GM23248 (cell line): ENCODE data around the gene SYNJ2BP. TPM values are rescaled to one million over a fixed set of nuclear protein-coding genes. Genes with fewer than 3 reads are reported as not detected.

Experiments used
- DNase-seq: peaks from one replicate; pipeline ENCODE4 v3.0.0-alpha.2; 2015
- H2AFZ ChIP-seq: fragments of 200-600 bp; sonication (generic); 2 replicates; pipeline ENCODE4 v1.6.1; 2016; ENCODE audit warnings: antibody characterized with exemption
- H3F3A ChIP-seq: fragments of 200-600 bp; sonication (generic); 2 replicates; pipeline ENCODE4 v1.6.1; 2016; ENCODE audit warnings: mild to moderate bottlenecking, antibody characterized with exemption, mixed run types; ENCODE audit not compliant: insufficient read depth
- H3K27ac ChIP-seq: fragments of 200-600 bp; sonication (generic); 2 replicates; pipeline ENCODE4 v1.5.1; 2016; ENCODE audit warnings: mild to moderate bottlenecking
- H3K27me3 ChIP-seq: fragments of 200-600 bp; sonication (generic); replicated peaks from 2 replicates; pipeline ENCODE4 v1.6.1; 2016; ENCODE audit warnings: mild to moderate bottlenecking; ENCODE audit not compliant: insufficient read depth
- H3K36me3 ChIP-seq: fragments of 200-600 bp; sonication (generic); 2 replicates; pipeline ENCODE4 v1.6.1; 2016; ENCODE audit warnings: low read depth, mild to moderate bottlenecking
- H3K4me1 ChIP-seq: fragments of 200-600 bp; sonication (generic); 2 replicates; pipeline ENCODE4 v1.6.1; 2016; ENCODE audit warnings: mild to moderate bottlenecking; ENCODE audit not compliant: insufficient read depth
- H3K4me2 ChIP-seq: fragments of 200-600 bp; sonication (generic); one replicate; pipeline ENCODE4 v1.6.1; 2016; ENCODE audit warnings: mild to moderate bottlenecking; ENCODE audit not compliant: unreplicated experiment
- H3K4me3 ChIP-seq: fragments of 200-600 bp; sonication (generic); 2 replicates; pipeline ENCODE4 v1.5.1; 2016; ENCODE audit warnings: mild to moderate bottlenecking
- H3K79me2 ChIP-seq: fragments of 200-600 bp; sonication (generic); 2 replicates; pipeline ENCODE4 v1.6.1; 2016; ENCODE audit warnings: mild to moderate bottlenecking; ENCODE audit not compliant: insufficient read depth
- H3K9ac ChIP-seq: fragments of 200-600 bp; sonication (generic); 2 replicates; pipeline ENCODE4 v1.6.1; 2016; ENCODE audit warnings: mild to moderate bottlenecking
- H3K9me2 ChIP-seq: fragments of 200-600 bp; sonication (generic); 2 replicates; pipeline ENCODE4 v1.6.1; 2016; ENCODE audit warnings: mixed run types, mild to moderate bottlenecking, moderate library complexity; ENCODE audit not compliant: insufficient read depth
- H3K9me3 ChIP-seq: fragments of 200-600 bp; sonication (generic); one replicate; pipeline ENCODE4 v1.6.1; 2017; ENCODE audit warnings: low read depth
- H4K20me1 ChIP-seq: fragments of 200-600 bp; sonication (generic); 2 replicates; pipeline ENCODE4 v1.6.0; 2016; ENCODE audit not compliant: insufficient read depth
- EZH2 ChIP-seq: fragments of 200-600 bp; sonication (generic); IDR thresholded peaks from 2 replicates; pipeline ENCODE4 v1.6.1; 2018; ENCODE audit warnings: antibody characterized with exemption, mild to moderate bottlenecking; ENCODE audit not compliant: insufficient read depth, poor library complexity, severe bottlenecking
- EZH2phosphoT487 ChIP-seq: fragments of 200-600 bp; sonication (generic); IDR thresholded peaks from 2 replicates; pipeline ENCODE4 v1.6.1; 2018; ENCODE audit warnings: antibody characterized with exemption, moderate library complexity, mild to moderate bottlenecking, low read depth; ENCODE audit not compliant: insufficient read depth
- WGBS, 2 experiments: methylation state at CpG; one replicate each; pipeline ENCODE4 v1.1.6; 2015 to 2017; ENCODE audit warnings: low lambda C conversion rate in 2 of 2, low coverage in 1 of 2; ENCODE audit errors: missing lambda C conversion rate in 2 of 2; 5-methylcytosine and 5-hydroxymethylcytosine counted together
- in situ Hi-C: fragments of 300-500 bp; cut with MboI; formaldehyde crosslinking; loops from 2 replicates; pipeline ENCODE4 v1.15.0; 2020
- polyA plus RNA-seq: library from polyadenylated mRNA; unstranded; fragments of >200 nt; fragmentation: Nextera tagmentation; extraction: Ambion mirVana; gene quantifications from 2 replicates; pipeline ENCODE4 v1.2.1, GENCODE V29; 2016
- total RNA-seq: library from RNA; depleted of rRNA; stranded (reverse); fragments of >200 nt; shearing (Covaris generic); gene quantifications from 2 replicates; pipeline ENCODE4 v1.2.3, GENCODE V29; 2014

The SYNJ2BP gene
- total and polyA plus RNA-seq, 2 experiments from 2014 or later = 12.2 to 27.1 TPM

GRCh38 chr14:70394674-70395306 lies 22.1 kb downstream of the SYNJ2BP start:
- Histone ChIP-seq H3K4me3 (no peak overlapping the region), H3K27ac (no peak overlapping the region), H3K36me3 (no peaks in the 10 kb centered on the region), H3K79me2 (peaks cover 7% of the 10 kb centered on the region; the same call in 1 of the 2 replicates), H3K9ac (no peak overlapping the region), H3F3A (no peaks in the 10 kb centered on the region), H3K9me2 (no peaks in the 10 kb centered on the region), H3K27me3 (no peaks in the 10 kb centered on the region), H3K4me2 (no peak overlapping the region), H3K9me3 (no peaks in the 10 kb centered on the region), H2AFZ (no peak overlapping the region), H4K20me1 (no peaks in the 10 kb centered on the region; the same call in 1 of the 2 replicates), H3K4me1 (no peaks in the 10 kb centered on the region)
- DNase-seq = no peak
- no peak for TF ChIP-seq EZH2
- no peak for TF ChIP-seq EZH2phosphoT487
- in situ Hi-C loops = no loop called here

GRCh38 chr14:70392676-70393075 lies 24.2 kb downstream of the SYNJ2BP start:
- DNase-seq = no peak
- H3K4me1 ChIP-seq = no peaks in the 10 kb centered on the region
- TF ChIP-seq EZH2 = no peak
- no peak for TF ChIP-seq EZH2phosphoT487
- H3F3A ChIP-seq = no peaks in the 10 kb centered on the region
- no peaks in the 10 kb centered on the region for H3K27me3 ChIP-seq
- no peaks in the 10 kb centered on the region for H3K36me3 ChIP-seq
- no peaks in the 10 kb centered on the region; the same call in 1 of the 2 replicates for H4K20me1 ChIP-seq
- WGBS, 2 experiments = 57 to 63% methylated on average over 3 of the region's 3 CpGs
- no peak overlapping the region for H3K4me3 ChIP-seq
- in situ Hi-C loops = no loop called here
- no peaks in the 10 kb centered on the region for H3K9me2 ChIP-seq
- no peak overlapping the region for H2AFZ ChIP-seq
- H3K9ac ChIP-seq = no peak overlapping the region
- H3K27ac ChIP-seq = no peak overlapping the region
- H3K9me3 ChIP-seq = no peaks in the 10 kb centered on the region
- H3K79me2 ChIP-seq = peaks cover 7% of the 10 kb centered on the region; the same call in 1 of the 2 replicates
- H3K4me2 ChIP-seq = no peak overlapping the region

GRCh38 chr14:70391493-70392391 lies 25.1 kb downstream of the SYNJ2BP start:
- no peaks in the 10 kb centered on the region for H3K36me3 ChIP-seq
- no peak overlapping the region for H3K4me2 ChIP-seq
- no peaks in the 10 kb centered on the region for H3K9me2 ChIP-seq
- no peak for DNase-seq
- 97% methylated on average over 6 of the region's 6 CpGs for WGBS, 2 experiments
- H3K4me1 ChIP-seq = no peaks in the 10 kb centered on the region
- H2AFZ ChIP-seq = no peak overlapping the region
- H3K9me3 ChIP-seq = no peaks in the 10 kb centered on the region
- no peaks in the 10 kb centered on the region; the same call in 1 of the 2 replicates for H4K20me1 ChIP-seq
- H3K4me3 ChIP-seq = no peak overlapping the region
- in situ Hi-C loops = no loop called here
- H3F3A ChIP-seq = no peaks in the 10 kb centered on the region
- no peaks in the 10 kb centered on the region for H3K27me3 ChIP-seq
- no peak overlapping the region for H3K27ac ChIP-seq
- H3K79me2 ChIP-seq = peaks cover 7% of the 10 kb centered on the region; the same call in 1 of the 2 replicates
- no peak overlapping the region for H3K9ac ChIP-seq
- TF ChIP-seq EZH2phosphoT487 (no peak), EZH2 (no peak)

- Histone ChIP-seq H3K9me2 (no peaks in the 10 kb centered on the region), H3K9me3 (no peaks in the 10 kb centered on the region), H3K4me1 (no peaks in the 10 kb centered on the region), H3K4me3 (no peak overlapping the region), H3K4me2 (no peak overlapping the region), H3K27me3 (no peaks in the 10 kb centered on the region), H3K36me3 (no peaks in the 10 kb centered on the region; the same call in none of the 2 replicates), H2AFZ (no peak overlapping the region), H3K27ac (no peak overlapping the region), H3K9ac (no peak overlapping the region), H4K20me1 (no peaks in the 10 kb centered on the region), H3F3A (no peaks in the 10 kb centered on the region), H3K79me2 (no peaks in the 10 kb centered on the region)
- DNase-seq = no peak
- no peak for TF ChIP-seq EZH2
- TF ChIP-seq EZH2phosphoT487 = no peak
- 56 to 58% methylated on average over 2 of the region's 2 CpGs for WGBS, 2 experiments
- in situ Hi-C loops = no loop called here
These were observed 34.4 kb downstream of the SYNJ2BP start for GRCh38 chr14:70382536-70382935.
